ENCODE results near the gene MRPS7. TPM values are rescaled to one million over a fixed set of nuclear protein-coding genes. Genes with fewer than 3 reads are reported as not detected.
"Not testable (repeated sequence)": the region's sequence is repeated elsewhere in the genome, so short reads cannot be mapped to it uniquely, and the experiment has no call there.

MRPS7 gene
- total RNA-seq, 1 experiment from 2014 or later = 103 TPM

DNA sequence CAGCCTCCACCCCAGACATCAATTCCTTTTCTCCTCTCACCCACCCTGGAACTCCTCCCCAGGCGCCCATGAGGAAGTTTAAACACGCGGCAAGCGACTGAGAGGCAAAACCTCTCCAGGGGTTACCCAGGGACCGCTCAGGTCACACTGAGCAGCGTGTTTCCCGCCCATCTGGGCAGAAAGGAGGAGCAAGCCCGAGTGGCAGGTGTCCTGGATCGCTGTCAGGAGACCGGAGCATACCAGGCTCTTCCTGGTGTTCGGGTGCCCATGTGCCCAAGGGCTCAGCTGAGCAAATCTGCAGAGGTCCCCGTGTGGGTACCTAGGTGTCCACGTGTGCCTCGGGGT is 27.1 kb downstream of the MRPS7 start:
- peak; percentile 41 for DNase-seq (ENCODE audit: low spot score)
- no peaks in the 10 kb centered on the region for H3K27me3 ChIP-seq (replicated peaks; ENCODE audit: insufficient read depth, low read depth, low read length, poor library complexity)
- H3K27ac ChIP-seq (ENCODE audit: low read depth, low read length, poor library complexity, severe bottlenecking) = peak overlapping the region; percentile 90
- TF ChIP-seq, protein P1, sequence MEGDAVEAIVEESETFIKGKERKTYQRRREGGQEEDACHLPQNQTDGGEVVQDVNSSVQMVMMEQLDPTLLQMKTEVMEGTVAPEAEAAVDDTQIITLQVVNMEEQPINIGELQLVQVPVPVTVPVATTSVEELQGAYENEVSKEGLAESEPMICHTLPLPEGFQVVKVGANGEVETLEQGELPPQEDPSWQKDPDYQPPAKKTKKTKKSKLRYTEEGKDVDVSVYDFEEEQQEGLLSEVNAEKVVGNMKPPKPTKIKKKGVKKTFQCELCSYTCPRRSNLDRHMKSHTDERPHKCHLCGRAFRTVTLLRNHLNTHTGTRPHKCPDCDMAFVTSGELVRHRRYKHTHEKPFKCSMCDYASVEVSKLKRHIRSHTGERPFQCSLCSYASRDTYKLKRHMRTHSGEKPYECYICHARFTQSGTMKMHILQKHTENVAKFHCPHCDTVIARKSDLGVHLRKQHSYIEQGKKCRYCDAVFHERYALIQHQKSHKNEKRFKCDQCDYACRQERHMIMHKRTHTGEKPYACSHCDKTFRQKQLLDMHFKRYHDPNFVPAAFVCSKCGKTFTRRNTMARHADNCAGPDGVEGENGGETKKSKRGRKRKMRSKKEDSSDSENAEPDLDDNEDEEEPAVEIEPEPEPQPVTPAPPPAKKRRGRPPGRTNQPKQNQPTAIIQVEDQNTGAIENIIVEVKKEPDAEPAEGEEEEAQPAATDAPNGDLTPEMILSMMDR (conservative IDR thresholded peaks at IDR 0.05; ENCODE audit: low read depth, low read length) = no peak
- no peak for TF ChIP-seq EZH2 (IDR thresholded peaks at IDR 0.05; ENCODE audit: borderline replicate concordance, low read depth, low read length, poor library complexity, severe bottlenecking)
- no peaks in the 10 kb centered on the region for H3K9me3 ChIP-seq (ENCODE audit: low read depth, low read length, poor library complexity, severe bottlenecking)
- no TSS peak for BruUV-seq (replicated peaks)
- ChIA-PET POLR2A (ENCODE audit: low non-redundant PET) (interaction anchor here (1.4 kb wide), 1 partner anchor 18 kb away, joined by 5 read pairs; the partner anchor contains the start of gene MIF4GD), CTCF (interaction anchor here (0.7 to 1.4 kb wide), 2 partner anchors 18 to 34 kb away, joined by 15 to 16 read pairs; partner anchors contain the start of gene MIF4GD)
- intact Hi-C loops (cut with micrococcal nuclease; ENCODE audit: unreplicated experiment) = no loop called here
- H3K36me3 ChIP-seq (ENCODE audit: insufficient read depth, low read length, poor library complexity, severe bottlenecking) = peaks cover 13% of the 10 kb centered on the region
- H3K4me3 ChIP-seq (ENCODE audit: low read depth, low read length, poor library complexity, severe bottlenecking) = peak overlapping the region; percentile 87
- no peaks in the 10 kb centered on the region for H3K4me1 ChIP-seq (ENCODE audit: insufficient read depth, low read length, poor library complexity, severe bottlenecking)

DNA sequence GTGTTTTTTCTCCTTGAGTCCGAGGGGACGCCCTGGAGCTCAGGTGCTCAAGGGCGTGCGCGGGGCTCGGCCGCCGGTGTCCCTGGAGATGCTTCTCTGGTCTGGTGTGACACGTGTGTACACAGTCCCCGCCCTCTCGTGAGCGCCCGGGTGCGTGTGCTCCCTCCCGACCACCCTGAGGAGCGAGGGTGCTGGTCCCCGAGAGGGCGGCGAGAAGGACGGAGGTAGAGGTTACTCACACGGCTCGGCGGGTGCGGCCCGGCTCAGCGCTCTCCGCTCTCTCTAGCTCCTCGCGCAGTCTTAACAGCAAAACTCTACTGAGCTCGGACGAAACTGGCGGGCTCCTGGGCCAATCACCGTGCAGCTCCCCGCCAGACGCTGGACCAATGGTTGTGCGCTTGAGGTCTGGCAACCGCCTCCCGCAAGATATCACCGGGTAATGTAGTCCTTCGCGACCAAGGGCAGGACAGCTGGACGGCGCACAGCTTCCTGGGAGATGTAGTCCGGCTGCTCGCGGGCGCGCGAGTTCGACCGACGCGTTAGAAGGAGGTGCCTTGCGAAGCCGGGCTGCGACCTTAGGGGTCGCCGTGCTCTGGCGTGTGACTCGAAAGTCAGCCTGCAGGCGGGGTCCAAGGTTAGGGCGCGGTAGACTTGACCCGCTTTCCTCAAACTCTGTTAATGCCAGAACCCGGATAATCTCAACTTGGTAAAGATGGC is 27.6 kb downstream of the MRPS7 start, which contains the start of gene SLC25A19:
SLC25A19 (minus strand) TSS at position 319 of the 717 bp plus-strand sequence. CDS start 2,669 bp downstream, outside the sequence.
- ChIA-PET CTCF (interaction anchor here (0.7 to 1.4 kb wide), 2 partner anchors 18 to 34 kb away, joined by 15 to 16 read pairs; partner anchors contain the start of gene MIF4GD), POLR2A (ENCODE audit: low non-redundant PET) (interaction anchor here (0.6 to 1.4 kb wide), 2 partner anchors 18 to 39 kb away, joined by 5 read pairs; partner anchors contain the start of gene MIF4GD)
- no peaks in the 10 kb centered on the region for H3K4me1 ChIP-seq (ENCODE audit: insufficient read depth, low read length, poor library complexity, severe bottlenecking)
- H3K27ac ChIP-seq (ENCODE audit: low read depth, low read length, poor library complexity, severe bottlenecking) = peak within 1 kb of the TSS; percentile 90
- H3K4me3 ChIP-seq (ENCODE audit: low read depth, low read length, poor library complexity, severe bottlenecking) = peak within 1 kb of the TSS; percentile 87
- intact Hi-C loops (cut with micrococcal nuclease; ENCODE audit: unreplicated experiment) = no loop called here
- peaks cover 13% of the 10 kb centered on the region for H3K36me3 ChIP-seq (ENCODE audit: insufficient read depth, low read length, poor library complexity, severe bottlenecking)
- no peaks in the 10 kb centered on the region for H3K9me3 ChIP-seq (ENCODE audit: low read depth, low read length, poor library complexity, severe bottlenecking)
- BruUV-seq (replicated peaks) = no TSS peak
- TF ChIP-seq, protein P1 (conservative IDR thresholded peaks at IDR 0.05; ENCODE audit: low read depth, low read length) = no peak
- no peak for TF ChIP-seq EZH2 (IDR thresholded peaks at IDR 0.05; ENCODE audit: borderline replicate concordance, low read depth, low read length, poor library complexity, severe bottlenecking)
- no peaks in the 10 kb centered on the region for H3K27me3 ChIP-seq (replicated peaks; ENCODE audit: insufficient read depth, low read depth, low read length, poor library complexity)
- peak; percentile 99 for DNase-seq (ENCODE audit: low spot score)

DNA sequence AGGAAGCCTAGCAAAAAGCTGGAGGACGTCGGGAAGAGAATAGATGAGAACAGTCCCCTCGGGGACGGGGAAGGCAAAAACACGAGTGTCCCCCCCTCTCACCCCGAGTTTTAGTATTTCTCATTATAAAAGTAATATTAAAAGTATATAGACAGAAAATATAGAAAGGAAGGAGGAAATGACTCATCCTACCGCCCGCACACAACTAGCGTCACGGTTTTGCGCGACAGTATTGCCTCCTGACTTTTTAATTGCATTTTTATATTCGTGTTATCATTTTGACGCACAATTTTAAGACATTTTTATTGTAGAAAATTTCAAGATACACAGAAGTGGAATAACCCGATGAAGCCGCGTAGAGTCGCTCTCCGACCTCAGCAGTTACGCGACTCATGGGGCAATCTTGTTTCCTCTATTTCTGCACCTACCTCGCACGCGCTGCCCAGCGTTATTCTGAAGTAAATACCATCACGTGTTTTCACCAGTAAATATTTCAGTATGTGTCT is 28.2 kb downstream of the MRPS7 start:
- Histone ChIP-seq H3K36me3 (ENCODE audit: insufficient read depth, low read length, poor library complexity, severe bottlenecking) (peaks cover 13% of the 10 kb centered on the region), H3K27me3 (replicated peaks; ENCODE audit: insufficient read depth, low read depth, low read length, poor library complexity) (no peaks in the 10 kb centered on the region), H3K27ac (ENCODE audit: low read depth, low read length, poor library complexity, severe bottlenecking) (peak overlapping the region; percentile 90), H3K4me1 (ENCODE audit: insufficient read depth, low read length, poor library complexity, severe bottlenecking) (no peaks in the 10 kb centered on the region), H3K4me3 (ENCODE audit: low read depth, low read length, poor library complexity, severe bottlenecking) (peak overlapping the region; percentile 87), H3K9me3 (ENCODE audit: low read depth, low read length, poor library complexity, severe bottlenecking) (no peaks in the 10 kb centered on the region)
- ChIA-PET CTCF (interaction anchor here (1.4 kb wide), 1 partner anchor 19 kb away, joined by 16 read pairs; the partner anchor contains the start of gene MIF4GD), POLR2A (ENCODE audit: low non-redundant PET) (interaction anchor here (0.6 to 1.4 kb wide), 2 partner anchors 19 to 40 kb away, joined by 5 read pairs; partner anchors contain the start of gene MIF4GD)
- intact Hi-C loops (cut with micrococcal nuclease; ENCODE audit: unreplicated experiment) = no loop called here
- TF ChIP-seq, protein P1 (conservative IDR thresholded peaks at IDR 0.05; ENCODE audit: low read depth, low read length) = 0 out of 2 replicates have a peak, but pooled peaks have one; percentile 24
- no peak for TF ChIP-seq EZH2 (IDR thresholded peaks at IDR 0.05; ENCODE audit: borderline replicate concordance, low read depth, low read length, poor library complexity, severe bottlenecking)
- peak; percentile 74 for DNase-seq (ENCODE audit: low spot score)
- TSS peak; percentile 85 for BruUV-seq (replicated peaks)

DNA sequence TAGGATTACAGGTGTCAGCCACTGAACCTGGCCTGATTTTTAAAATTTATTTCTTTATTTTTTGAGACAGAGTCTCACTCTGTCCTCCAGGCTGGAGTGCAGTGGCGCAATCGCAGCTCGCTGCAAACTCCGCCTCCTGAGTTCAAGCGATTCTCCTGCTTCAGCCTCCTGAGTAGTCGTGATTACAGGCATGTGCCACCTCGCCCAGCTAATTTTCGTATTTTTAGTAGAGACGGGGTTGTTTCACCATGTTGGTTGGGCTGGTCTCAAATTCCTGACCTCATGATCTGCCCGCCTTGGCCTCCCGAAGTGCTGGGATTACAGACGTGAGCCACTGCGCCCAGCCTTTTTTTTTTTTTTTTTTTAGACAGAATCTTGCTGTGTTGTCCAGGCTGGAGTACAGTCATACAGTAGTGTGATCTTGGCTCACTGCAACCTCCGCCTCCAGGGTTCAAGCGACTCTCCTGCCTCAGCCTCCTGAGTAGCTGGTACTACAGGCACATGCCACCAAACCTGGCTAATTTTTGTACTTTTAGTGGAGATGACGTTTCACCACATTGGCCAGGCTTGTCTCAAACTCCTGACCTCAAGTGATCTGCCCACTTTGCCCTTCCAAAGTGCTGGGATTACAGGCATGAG is 31.2 kb downstream of the MRPS7 start:
- H3K4me1 ChIP-seq (ENCODE audit: insufficient read depth, low read length, poor library complexity, severe bottlenecking); H3K4me3 ChIP-seq (ENCODE audit: low read depth, low read length, poor library complexity, severe bottlenecking); H3K27me3 ChIP-seq (replicated peaks; ENCODE audit: insufficient read depth, low read depth, low read length, poor library complexity); intact Hi-C loops (cut with micrococcal nuclease; ENCODE audit: unreplicated experiment); POLR2A ChIA-PET (ENCODE audit: low non-redundant PET); H3K36me3 ChIP-seq (ENCODE audit: insufficient read depth, low read length, poor library complexity, severe bottlenecking); DNase-seq (ENCODE audit: low spot score); H3K27ac ChIP-seq (ENCODE audit: low read depth, low read length, poor library complexity, severe bottlenecking); BruUV-seq (replicated peaks); H3K9me3 ChIP-seq (ENCODE audit: low read depth, low read length, poor library complexity, severe bottlenecking): not testable (repeated sequence)
- CTCF ChIA-PET = interaction anchor here (0.7 kb wide), 1 partner anchor 23 kb away, joined by 5 read pairs; no protein-coding TSS in a partner anchor

Data from A673 (cell line).